A549 (cell line): ENCODE results near the gene ZBTB25. TPM values are rescaled to one million over a fixed set of nuclear protein-coding genes. Genes with fewer than 3 reads are reported as not detected.

Source experiments
- ATAC-seq, 2 experiments: fragments of 200-7000 bp in 1 of 2; fragments of >200 bp in 1 of 2; cut with Nextera tagmentation in 1 of 2; cut with Tn5 transposase in 1 of 2; 3 replicates each; pipeline versions ENCODE4 v1.8.0 to v1.9.1; 2018 to 2020; ENCODE audit warnings: mild to moderate bottlenecking in 1 of 2, moderate library complexity in 1 of 2
- CTCF ChIA-PET: fragments of 300-600 bp; sonication (Branson Sonifier 250); formaldehyde crosslinking; extraction: SDS; loops from one replicate; lab custom pipeline; 2021; ENCODE audit warnings: antibody characterized with exemption, inconsistent platforms; lab: Yijun Ruan, JAX
- POLR2A ChIA-PET: fragments of 350-600 bp; formaldehyde crosslinking; extraction: SDS; loops from one replicate; lab custom pipeline; 2021; ENCODE audit warnings: antibody characterized with exemption, inconsistent platforms; lab: Yijun Ruan, JAX
- DNase-seq, 2 experiments: peaks; one replicate each; pipeline versions ENCODE4 v3.0.0 to v3.0.0-alpha.2; 2011 to 2016; ENCODE audit warnings: low read depth in 1 of 2, low spot score in 1 of 2
- FAIRE-seq: peaks from 2 replicates; lab custom pipeline; 2011; peaks lifted over from hg19 to GRCh38; lab: Jason Lieb, UNC
- H3K27ac ChIP-seq, 2 experiments: fragments of >200 bp; sonication (Bioruptor Twin); formaldehyde crosslinking; 3 replicates each; pipeline ENCODE4 v1.5.1; 2016 to 2017
- H3K4me1 ChIP-seq: fragments of >200 bp; sonication (Bioruptor Twin); formaldehyde crosslinking; 3 replicates; pipeline ENCODE4 v1.6.1; 2016
- H3K4me2 ChIP-seq: fragments of >200 bp; sonication (Bioruptor Twin); formaldehyde crosslinking; 3 replicates; pipeline ENCODE4 v1.6.1; 2016
- H3K4me3 ChIP-seq: fragments of >200 bp; sonication (Bioruptor Twin); formaldehyde crosslinking; 3 replicates; pipeline ENCODE4 v1.5.1; 2016
- H3K9me3 ChIP-seq: fragments of >200 bp; sonication (Bioruptor Twin); formaldehyde crosslinking; 3 replicates; pipeline ENCODE4 v1.6.1; 2016
- BCL3 ChIP-seq: fragments of >200 bp; sonication (Bioruptor Twin); formaldehyde crosslinking; IDR thresholded peaks from 3 replicates; pipeline ENCODE4 v1.6.1; 2016
- BHLHE40 ChIP-seq: IDR thresholded peaks from 2 replicates; pipeline ENCODE4 v1.6.1; 2012; ENCODE audit warnings: low read depth, low read length, inconsistent platforms
- CBX2 ChIP-seq: fragments of 200-600 bp; sonication (generic); IDR thresholded peaks from 2 replicates; pipeline ENCODE4 v1.6.1; 2016; ENCODE audit warnings: low read depth, mild to moderate bottlenecking, borderline replicate concordance
- CEBPB ChIP-seq, 2 experiments: fragments of >200 bp in 1 of 2; sonication (Bioruptor Twin) in 1 of 2; formaldehyde crosslinking in 1 of 2; IDR thresholded peaks; 2 replicates each; pipeline ENCODE4 v1.6.1; 2012 to 2016
- CHD2 ChIP-seq: fragments of 150-350 bp; IDR thresholded peaks from 2 replicates; pipeline ENCODE4 v1.6.1; 2014; ENCODE audit warnings: low read length; ENCODE audit not compliant: partially characterized antibody
- ELK1 ChIP-seq: fragments of 150-350 bp; IDR thresholded peaks from 2 replicates; pipeline ENCODE4 v1.6.1; 2014; ENCODE audit warnings: low read depth, mild to moderate bottlenecking, low read length
- ESRRA ChIP-seq: fragments of 150-350 bp; IDR thresholded peaks from 2 replicates; pipeline ENCODE4 v1.6.1; 2014; ENCODE audit warnings: mild to moderate bottlenecking, low read length, borderline replicate concordance
- FOXS1 ChIP-seq: fragments of 250-450 bp; sonication (Bioruptor Pico); IDR thresholded peaks from 2 replicates; pipeline ENCODE4 v1.5.0; 2020; ENCODE audit warnings: mild to moderate bottlenecking, moderate library complexity
- HDAC2 ChIP-seq: fragments of 200-600 bp; sonication (generic); IDR thresholded peaks from 2 replicates; pipeline ENCODE4 v1.6.1; 2016
- JUNB ChIP-seq: fragments of >200 bp; sonication (Bioruptor Twin); formaldehyde crosslinking; IDR thresholded peaks from 2 replicates; pipeline ENCODE4 v1.6.1; 2016
- MAX ChIP-seq: IDR thresholded peaks from 2 replicates; pipeline ENCODE4 v1.6.1; 2012
- NPAS2 ChIP-seq: fragments of 250-450 bp; sonication (Bioruptor Pico); IDR thresholded peaks from 2 replicates; pipeline ENCODE4 v1.8.0; 2022; ENCODE audit warnings: mild to moderate bottlenecking, moderate library complexity, borderline replicate concordance
- RCOR1 ChIP-seq: fragments of 150-350 bp; IDR thresholded peaks from 2 replicates; pipeline ENCODE4 v1.6.1; 2014; ENCODE audit warnings: antibody characterized with exemption, low read length, low read depth
- RFX5 ChIP-seq: fragments of 450-650 bp; IDR thresholded peaks from 2 replicates; pipeline ENCODE4 v1.7.1; 2014; ENCODE audit warnings: antibody characterized with exemption, mild to moderate bottlenecking, moderate library complexity
- RNF2 ChIP-seq: fragments of 200-600 bp; sonication (generic); IDR thresholded peaks from 2 replicates; pipeline ENCODE4 v1.6.1; 2016; ENCODE audit warnings: low read depth, mild to moderate bottlenecking, antibody characterized with exemption, moderate library complexity, borderline replicate concordance
- WGBS: methylation state at CpG from one replicate; pipeline ENCODE4 v1.1.6; 2017; ENCODE audit errors: missing lambda C conversion rate; 5-methylcytosine and 5-hydroxymethylcytosine counted together
- polyA plus RNA-seq, 4 experiments: library from polyadenylated mRNA; depleted of rRNA in 3 of 4; stranded (reverse); fragments of >200 nt; fragmentation: RNase III in 1 of 4; extraction: RNeasy Plus Mini Kit Qiagen cat#74134 plus additional on column Dnase treatment in 1 of 4; gene quantifications; 2 replicates in 3 of 4; 3 replicates in 1 of 4; pipeline ENCODE4 v1.2.3, GENCODE V29; 2011 to 2017
- TF ChIP-seq, protein P1 (sequence below): fragments of 200-600 bp; sonication (generic); IDR thresholded peaks from 2 replicates; pipeline ENCODE4 v1.6.1; 2016; ENCODE audit warnings: antibody characterized with exemption, mild to moderate bottlenecking, moderate library complexity
- TF ChIP-seq, protein P2 (sequence below): fragments of 250-450 bp; sonication (Bioruptor Pico); IDR thresholded peaks from 2 replicates; pipeline ENCODE4 v1.5.0; 2020; ENCODE audit warnings: low read depth, mild to moderate bottlenecking, moderate library complexity
- TF ChIP-seq, protein P3 (sequence below): IDR thresholded peaks from 2 replicates; pipeline ENCODE4 v1.6.1; 2012

Gene ZBTB25
- polyA plus RNA-seq, 2 of the 4 experiments (the other 2 are of a cell fraction) = 5.4 to 15.0 TPM

DNA sequence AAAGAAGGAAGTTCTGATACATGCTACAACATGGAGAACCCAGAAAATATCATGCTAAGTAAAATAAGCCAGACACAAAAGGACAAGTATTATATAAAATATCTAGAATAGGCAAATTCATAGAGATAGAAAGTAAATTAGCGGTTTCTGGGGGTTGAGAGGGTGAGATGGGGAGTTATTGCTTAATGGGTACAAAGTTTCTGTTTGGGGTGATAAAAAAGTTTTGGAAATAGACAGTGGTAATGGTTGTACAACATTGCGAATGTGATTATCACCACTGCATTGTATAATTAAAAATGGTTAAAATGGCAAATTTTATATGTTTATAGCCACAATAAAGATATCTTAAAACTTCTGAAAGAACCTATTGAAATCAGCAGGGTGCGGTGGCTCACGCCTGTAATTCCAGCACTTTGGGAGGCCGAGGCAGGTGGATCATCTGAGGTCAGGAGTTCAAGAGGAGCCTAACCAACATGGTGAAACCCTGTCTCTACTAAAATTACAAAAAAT is 15.0 kb downstream of the ZBTB25 start:
- WGBS = 97% methylated on average over 5 of the region's 5 CpGs
- Histone ChIP-seq H3K9me3 (no peaks in the 10 kb centered on the region), H3K4me2 (no peak overlapping the region), H3K4me3 (no peak overlapping the region), H3K4me1 (no peaks in the 10 kb centered on the region), H3K27ac (no peak overlapping the region)
- DNase-seq (no peak), FAIRE-seq (no peak), ATAC-seq (no peak)
- CTCF ChIA-PET = interaction anchor here (0.8 to 3.3 kb wide), 4 partner anchors 8 to 59 kb away, joined by 3 to 11 read pairs (median 6); no protein-coding TSS in a partner anchor
- POLR2A ChIA-PET = no interaction called here
- TF ChIP-seq NPAS2 (no peak), ELK1 (no peak), RCOR1 (no peak), ESRRA (no peak), JUNB (no peak), RNF2 (no peak), MAX (no peak), CEBPB (IDR thresholded peaks at IDR 0.05) (no peak), BCL3 (no peak), RFX5 (no peak), CBX2 (no peak), FOXS1 (CRISPR knock-in tag) (no peak), CHD2 (no peak), HDAC2 (no peak), BHLHE40 (no peak)
- TF ChIP-seq, protein P1, sequence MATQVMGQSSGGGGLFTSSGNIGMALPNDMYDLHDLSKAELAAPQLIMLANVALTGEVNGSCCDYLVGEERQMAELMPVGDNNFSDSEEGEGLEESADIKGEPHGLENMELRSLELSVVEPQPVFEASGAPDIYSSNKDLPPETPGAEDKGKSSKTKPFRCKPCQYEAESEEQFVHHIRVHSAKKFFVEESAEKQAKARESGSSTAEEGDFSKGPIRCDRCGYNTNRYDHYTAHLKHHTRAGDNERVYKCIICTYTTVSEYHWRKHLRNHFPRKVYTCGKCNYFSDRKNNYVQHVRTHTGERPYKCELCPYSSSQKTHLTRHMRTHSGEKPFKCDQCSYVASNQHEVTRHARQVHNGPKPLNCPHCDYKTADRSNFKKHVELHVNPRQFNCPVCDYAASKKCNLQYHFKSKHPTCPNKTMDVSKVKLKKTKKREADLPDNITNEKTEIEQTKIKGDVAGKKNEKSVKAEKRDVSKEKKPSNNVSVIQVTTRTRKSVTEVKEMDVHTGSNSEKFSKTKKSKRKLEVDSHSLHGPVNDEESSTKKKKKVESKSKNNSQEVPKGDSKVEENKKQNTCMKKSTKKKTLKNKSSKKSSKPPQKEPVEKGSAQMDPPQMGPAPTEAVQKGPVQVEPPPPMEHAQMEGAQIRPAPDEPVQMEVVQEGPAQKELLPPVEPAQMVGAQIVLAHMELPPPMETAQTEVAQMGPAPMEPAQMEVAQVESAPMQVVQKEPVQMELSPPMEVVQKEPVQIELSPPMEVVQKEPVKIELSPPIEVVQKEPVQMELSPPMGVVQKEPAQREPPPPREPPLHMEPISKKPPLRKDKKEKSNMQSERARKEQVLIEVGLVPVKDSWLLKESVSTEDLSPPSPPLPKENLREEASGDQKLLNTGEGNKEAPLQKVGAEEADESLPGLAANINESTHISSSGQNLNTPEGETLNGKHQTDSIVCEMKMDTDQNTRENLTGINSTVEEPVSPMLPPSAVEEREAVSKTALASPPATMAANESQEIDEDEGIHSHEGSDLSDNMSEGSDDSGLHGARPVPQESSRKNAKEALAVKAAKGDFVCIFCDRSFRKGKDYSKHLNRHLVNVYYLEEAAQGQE = no peak
- TF ChIP-seq, protein P2, sequence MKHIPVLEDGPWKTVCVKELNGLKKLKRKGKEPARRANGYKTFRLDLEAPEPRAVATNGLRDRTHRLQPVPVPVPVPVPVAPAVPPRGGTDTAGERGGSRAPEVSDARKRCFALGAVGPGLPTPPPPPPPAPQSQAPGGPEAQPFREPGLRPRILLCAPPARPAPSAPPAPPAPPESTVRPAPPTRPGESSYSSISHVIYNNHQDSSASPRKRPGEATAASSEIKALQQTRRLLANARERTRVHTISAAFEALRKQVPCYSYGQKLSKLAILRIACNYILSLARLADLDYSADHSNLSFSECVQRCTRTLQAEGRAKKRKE (CRISPR knock-in tag) = no peak
- TF ChIP-seq, protein P3, sequence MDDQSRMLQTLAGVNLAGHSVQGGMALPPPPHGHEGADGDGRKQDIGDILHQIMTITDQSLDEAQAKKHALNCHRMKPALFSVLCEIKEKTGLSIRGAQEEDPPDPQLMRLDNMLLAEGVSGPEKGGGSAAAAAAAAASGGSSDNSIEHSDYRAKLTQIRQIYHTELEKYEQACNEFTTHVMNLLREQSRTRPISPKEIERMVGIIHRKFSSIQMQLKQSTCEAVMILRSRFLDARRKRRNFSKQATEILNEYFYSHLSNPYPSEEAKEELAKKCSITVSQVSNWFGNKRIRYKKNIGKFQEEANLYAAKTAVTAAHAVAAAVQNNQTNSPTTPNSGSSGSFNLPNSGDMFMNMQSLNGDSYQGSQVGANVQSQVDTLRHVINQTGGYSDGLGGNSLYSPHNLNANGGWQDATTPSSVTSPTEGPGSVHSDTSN = no peak
